Activated gamma-delta T cell (primary cell): ENCODE results near the gene LDLRAD4.

Experiments used
- DNase-seq: peaks from one replicate; lab custom pipeline; 2025; lab: John Stamatoyannopoulos, UW

Gene LDLRAD4

DNA sequence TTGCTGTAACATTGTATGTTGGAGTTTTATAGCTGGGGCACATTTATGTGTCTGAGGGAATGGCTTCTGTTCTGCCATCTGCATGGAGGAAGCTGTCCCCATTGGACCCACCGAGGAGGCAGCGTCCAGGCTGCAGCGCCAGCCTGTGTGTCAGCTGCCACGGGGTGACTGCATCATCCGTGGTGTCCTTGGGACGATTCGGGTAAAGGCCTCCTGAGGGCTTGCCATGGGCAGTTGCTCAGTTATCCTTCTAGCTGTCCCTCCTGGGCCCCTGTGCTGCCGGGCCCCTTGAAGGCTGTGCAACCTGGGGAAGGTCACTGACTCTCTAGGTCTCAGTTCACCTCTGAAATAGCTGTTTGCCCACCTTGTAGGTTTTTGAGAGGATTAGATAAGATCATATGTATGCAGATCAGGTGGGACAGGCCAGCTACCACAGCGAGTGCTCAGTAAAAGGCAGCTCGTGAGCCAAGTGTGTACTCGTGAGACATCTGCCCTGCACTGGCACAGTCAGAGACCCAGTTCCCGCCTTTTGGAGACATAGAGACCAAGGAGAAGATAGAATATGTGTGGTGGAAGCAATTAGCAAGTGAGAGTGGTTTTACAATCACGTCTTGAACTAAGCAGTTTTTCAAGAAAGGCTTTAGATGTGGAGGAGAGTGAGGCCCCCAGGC lies 10.6 kb downstream of the LDLRAD4 start:
- no peak for DNase-seq

DNA sequence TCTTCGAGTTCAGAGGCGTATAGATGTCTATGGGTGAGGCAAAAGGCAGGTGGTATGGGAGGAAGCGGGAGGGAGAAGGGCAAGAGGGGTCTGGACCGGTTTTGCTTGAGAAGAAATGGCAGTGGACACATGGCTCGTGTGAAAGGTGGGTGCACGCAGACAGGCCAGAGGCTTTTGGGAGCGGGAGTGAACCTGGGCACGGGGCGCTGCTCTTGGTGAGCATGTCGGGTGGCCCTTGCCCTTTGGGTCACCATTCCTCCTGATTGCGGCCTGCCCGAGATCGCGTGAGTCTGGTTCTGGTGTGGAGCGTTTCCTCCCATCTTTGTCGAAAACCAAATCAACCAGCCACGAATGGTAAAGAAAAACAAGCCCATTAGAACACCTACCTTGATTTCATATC lies 12.6 kb downstream of the LDLRAD4 start:
- DNase-seq: no peak

DNA sequence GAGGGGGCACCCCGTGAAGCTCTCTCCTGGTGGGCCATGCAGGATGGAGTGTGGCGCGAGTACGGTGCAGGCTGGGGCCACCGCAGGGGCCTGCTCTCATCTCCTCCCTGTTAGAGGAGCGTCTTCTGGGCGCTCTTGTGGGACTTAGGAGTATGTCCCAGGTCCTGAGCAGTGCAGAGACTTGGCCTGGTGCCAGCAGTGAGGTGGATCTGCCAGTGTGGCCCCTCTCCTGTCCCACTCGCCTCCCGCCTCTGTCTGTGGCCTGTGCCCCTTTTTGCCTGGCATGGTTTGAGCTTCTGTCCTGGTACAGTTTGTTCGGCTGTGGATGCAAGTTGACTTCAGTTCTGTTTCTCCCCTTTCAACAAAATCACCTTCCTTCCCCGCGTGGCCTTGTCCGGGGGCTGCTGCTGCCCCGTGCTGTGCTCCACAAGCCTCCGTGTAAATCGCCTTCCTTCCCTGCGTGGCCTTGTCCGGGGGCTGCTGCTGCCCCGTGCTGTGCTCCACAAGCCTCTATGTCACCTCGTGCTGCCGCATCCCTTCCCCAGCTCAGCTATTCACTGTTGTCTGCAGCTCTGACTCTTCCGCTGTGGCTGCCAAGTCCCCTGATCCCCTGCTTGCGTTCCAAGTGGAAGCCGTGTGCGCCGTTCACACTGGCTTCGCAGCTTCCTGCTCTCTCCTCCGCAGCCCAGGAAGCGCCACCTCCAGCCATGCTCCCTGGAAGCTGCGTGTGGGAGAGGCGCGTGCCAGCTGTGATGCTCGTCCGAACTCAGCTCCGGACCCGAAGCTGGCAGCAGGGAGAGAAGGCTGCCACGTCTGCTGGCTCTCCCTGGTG lies 13.7 kb downstream of the LDLRAD4 start:
- DNase-seq: no peak

DNA sequence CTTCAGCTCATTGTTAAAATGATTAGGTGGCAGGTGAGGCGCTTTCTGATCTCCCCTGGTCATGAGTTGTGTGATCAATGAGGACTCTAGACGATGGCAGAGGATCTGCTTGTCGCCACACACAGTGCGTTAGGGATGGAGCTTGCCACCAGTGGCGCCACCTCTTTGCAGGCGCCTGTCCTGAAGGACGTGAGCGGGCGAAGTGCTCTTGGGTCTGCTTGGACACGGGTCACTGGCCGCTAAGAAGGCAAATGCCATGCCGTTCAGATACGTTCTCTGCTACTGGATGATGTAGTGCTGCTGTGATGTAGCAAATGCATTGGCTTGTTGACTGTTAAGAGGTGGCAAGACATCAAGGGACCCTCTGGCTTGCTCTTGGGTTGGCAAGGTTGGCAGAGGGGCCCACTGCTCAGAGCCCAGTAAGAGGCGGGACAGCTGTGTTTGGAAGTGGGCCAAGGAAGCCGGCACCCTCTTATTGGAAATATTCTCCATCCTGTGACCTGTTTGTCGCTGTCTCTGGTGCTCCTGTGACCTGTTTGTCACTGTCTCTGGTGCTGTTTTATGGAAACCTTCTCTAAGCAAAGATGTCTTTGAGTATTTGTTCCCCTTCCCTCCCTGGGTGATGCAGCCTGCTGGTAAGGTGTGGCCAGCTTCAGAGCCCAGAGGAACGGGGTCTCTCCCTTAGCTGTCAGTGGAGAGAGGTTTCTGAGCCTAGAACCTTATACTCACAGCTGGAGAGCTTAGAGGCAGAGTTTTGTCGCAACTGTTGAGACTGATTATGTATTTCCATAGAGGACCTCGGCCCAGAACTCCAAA lies 14.6 kb downstream of the LDLRAD4 start:
- DNase-seq: no peak

DNA sequence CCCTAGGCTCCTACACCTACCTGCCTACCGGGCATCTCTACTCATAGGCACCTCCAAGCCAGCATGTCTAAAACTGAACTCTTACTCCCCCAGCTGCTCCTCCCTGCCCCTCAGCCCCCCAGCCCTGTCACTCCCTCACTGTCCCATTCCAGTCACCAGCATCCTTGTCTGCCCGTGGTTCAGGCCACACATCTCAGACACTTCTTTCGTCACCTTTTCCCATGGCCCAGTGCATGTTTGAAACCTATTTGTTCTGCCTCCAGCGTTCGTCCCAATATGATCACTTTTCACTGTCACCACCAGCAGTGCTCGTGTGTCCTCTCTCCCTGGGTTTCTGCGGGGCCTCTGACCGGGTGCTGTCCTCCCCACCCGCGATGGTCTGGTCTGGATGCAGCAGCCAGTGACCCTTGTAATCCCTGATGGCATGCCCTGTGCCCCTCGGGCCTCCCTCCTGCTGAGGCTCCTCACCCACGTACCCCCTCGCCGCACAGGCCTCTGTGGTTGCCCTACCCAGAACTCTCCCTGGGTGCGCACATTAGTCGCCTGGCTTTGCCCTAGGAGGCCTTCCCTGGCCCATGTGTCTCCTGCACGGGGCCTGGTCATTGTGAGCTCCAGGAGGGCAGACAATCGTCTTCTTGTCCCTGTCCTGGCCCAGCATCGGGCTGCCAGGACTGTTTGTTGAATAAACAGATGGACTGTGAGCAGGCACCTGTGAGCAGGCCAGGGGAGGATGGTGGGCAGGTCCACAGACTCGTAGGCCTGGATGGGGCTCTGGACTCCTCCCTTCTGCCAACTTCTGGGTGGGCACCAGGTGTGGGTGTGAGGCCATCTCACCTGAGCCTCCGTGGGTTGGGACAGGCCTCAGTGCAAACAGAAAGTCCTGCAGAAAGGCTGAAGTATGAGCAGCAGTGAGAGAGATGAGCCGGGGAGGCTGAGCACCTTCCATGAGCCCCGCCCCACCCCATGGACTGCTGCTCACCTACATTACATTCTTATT lies 15.5 kb downstream of the LDLRAD4 start:
- DNase-seq: no peak

DNA sequence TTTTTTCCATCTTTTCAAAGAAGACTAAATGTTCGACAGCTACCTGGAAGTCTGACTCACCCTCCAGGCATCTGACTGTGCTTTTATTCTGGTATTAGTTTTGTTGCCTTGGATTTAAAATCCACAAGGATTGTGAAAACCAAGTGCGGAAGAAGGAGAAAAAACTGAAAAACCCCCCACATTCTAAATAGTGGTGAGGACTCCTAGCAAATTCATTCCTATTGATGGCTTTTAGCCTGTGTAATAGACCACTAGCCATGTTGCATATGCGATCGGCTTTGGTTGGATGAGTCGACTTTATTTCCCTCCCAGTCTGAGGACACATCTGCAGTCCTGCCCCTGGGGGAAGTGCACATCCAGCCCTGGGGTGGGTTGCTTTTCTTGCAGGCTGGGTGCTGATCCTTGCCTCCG lies 16.9 kb downstream of the LDLRAD4 start:
- no peak for DNase-seq

DNA sequence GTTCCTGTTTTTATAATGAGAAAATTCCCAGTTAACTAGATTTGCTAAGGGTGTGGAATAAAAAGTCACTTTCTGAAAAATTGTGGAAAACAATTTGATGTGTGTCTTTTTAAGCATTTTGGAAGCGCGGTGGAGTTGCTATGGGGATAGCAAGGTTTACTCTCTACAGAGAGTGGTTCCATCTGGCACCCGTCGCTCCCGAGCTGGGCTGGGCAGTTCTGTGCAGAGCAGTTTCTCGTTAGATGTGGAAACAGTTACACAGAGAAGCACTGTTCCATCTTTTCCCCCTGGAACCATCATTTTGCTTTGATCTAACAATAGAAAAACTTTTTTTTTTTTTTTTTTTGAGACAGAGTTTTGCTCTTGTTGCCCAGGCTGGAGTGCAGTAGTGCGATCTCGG lies 17.4 kb downstream of the LDLRAD4 start:
- no peak for DNase-seq

DNA sequence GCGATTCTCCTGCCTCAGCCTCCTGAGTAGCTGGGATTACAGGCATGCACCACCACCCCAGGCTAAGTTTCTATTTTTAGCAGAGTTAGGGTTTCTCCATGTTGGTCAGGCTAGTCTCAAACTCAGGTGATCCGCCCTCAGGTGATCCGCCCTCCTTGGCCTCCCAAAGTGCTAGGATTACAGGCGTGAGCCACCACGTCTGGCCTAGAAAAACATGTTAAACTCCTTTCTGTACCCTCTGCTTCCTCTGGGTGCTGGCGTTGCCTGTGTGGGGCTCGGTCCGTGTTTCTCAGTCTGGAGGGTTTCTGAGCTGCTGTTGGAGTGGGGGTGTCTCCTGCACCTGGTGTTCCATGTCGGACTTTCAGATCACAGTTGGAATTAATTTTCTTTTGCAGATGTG lies 17.9 kb downstream of the LDLRAD4 start:
- no peak for DNase-seq

DNA sequence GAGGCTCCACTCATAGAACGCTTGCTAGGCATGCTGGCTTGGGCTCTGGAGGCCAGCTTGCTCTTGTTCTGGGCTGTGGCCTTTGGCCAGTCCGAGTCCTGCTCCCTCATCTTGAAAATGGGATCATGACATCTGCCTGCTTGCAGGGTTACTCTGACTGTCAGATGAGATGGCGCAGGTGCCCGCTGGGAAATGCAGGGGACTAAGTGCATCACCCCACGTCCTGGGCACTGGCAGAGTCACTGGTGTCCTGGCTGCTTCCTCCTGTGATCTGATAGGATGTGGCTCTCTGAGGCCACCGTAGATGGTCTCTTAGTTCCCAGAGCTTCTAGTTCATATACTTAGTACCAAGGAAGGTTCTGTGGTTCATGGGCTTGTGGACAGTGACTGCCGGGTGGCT lies 18.5 kb downstream of the LDLRAD4 start:
- DNase-seq: no peak

DNA sequence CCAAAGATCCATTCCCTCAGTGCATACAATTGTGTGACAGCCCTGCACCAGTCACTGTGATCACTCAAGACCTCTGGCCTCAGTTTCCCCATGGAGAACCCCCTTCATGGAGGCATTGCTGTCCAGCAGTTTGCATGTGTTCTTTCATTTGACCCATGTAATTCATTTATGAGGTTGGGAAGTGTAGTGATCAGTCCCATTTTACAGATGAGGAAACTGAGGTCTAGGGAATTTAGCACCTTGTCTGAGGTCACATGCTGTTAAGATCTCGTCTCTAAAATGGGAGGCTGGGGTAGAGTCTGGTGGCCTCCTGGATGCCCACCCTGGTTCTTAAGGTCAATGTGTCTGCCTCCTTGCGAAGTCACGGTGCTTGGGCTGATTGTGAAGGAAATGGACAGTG lies 19.1 kb downstream of the LDLRAD4 start:
- no peak for DNase-seq

DNA sequence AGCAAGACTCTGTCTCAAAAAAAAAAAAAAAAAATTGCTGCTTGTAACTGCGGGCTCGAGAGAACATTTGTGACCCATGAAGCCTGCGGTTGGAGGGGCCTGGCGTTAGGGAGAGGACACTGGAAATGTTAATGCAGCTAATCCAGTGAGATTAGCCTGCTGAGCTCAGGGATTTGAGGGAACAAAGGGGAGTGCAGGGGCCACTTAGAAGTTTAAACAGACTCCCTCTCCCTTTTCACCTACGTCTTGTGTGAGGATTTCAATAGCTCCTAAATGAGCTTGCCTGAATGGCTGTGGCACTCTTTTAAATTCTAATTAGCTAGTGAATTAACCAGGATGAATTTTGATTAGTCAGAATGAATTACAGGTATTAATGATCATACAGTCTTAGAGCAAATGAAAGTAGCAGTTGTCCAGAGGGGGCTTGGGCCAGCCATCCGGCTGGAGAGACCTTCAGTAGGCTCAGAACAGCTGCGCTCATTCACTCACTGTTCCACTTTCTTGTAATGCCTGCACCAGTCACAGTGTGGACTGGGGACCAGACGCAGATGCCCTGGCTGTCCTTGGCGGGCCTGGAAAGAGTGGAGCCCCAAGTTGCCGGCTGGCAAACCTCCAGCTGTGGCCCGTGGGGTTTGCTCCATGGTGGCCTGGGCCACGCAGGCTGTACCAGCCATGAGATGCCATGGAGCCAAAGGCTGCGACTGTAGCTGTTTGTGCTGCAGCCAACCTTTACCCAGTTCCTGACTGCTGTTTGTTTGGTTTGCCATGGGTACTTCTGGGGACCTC lies 20.8 kb downstream of the LDLRAD4 start:
- no peak for DNase-seq

DNA sequence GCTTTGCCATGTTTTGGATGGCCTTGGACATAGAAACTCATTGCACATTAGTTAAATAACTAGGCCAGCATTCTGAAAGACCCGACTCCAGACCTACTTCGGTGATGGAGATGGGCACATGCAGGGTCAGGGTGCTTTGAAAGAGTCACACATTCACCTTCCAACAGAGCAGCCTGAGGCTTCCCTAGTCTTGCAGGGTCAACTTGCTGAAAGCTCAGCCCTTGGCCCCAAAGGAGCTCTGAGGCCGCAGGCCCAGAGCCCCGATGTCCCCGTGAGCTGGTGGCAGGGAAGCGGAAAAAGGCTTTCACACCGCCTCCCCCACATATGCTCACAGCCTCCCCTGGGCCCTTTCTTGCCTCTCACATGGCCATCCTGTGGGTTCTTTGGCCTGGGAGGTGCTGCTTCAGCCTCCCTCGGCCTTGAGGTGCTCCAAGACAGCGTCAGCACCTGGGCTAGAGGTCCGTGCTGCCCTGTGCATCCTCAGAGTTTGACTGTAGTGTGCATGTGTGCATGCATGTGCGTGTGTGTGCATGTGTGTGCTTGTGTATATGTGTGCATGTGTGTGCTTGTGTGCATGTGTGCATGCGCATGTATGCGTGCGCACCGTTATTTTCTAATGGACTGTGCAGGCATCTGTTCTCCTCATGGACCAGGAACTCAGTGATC lies 21.6 kb downstream of the LDLRAD4 start:
- no peak for DNase-seq

DNA sequence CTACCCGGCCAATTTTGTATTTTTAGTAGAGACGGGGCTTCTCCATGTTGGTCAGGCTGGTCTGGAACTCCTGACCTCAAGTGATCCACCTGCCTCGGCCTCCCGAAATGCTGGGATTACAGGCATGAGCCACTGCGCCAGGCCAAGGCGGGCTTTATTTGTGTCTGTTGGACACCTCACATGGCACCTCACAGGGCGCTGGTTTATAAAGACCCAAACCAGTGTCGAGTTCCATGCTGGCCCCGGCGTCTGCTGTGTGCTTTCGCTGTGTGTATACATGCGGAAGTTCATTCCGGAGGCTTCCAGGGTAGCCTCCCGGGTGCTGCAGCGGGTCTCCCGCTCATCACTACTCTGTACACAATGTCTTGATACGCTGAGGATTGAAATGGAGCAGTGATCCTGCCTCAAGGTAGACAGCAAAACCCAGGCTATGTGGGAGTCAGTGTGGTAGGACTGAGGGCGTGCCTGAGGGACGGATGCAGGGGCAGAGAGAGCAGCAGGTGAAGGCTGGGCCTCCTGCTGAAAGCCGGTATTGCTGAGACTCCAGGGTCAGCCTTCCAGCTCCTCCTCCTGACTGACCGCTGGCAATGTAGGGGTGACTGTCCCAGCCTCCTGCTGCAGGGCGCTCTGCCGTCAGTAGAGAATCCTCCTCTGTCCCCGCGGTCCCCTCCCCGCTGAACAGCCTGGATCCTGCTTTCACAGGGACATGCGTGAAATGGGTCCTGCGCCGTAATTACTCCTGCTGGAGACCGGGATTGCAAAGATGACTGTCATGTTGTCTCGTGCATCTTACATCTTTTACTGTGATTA lies 22.7 kb downstream of the LDLRAD4 start:
- DNase-seq: no peak

DNA sequence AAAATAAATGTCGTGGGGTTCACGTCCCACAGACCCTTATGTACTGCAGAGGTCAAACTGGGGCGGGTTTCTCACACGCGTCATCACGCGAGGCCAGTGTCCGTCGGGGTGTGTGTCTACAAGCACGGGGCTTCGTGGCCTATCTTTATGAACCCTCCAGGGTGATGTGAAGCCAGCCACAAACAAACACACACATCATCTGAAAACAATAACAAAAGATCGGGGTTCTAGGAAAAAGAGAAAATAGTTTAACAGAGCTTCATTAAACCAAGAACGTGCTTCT lies 23.3 kb downstream of the LDLRAD4 start:
- no peak for DNase-seq

DNA sequence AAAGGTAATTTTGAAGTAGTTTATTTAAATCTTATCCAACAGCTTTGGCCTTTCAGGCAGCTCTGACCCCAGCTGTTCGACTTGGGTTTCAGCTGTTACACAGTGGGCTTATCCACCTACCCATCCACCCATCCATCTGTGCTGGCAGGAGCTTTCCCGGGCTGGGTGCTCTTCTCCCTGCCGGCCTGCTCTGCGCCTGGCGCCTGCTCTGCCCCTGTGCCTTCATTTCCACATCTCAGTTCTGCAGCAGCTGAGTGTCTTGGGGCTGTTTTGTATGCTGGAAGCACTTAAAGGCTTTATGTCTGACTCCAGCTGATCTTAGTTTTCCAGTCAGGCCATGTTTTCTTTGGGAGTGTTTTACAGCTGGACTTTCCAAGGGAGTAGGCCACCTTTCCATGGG lies 24.2 kb downstream of the LDLRAD4 start:
- DNase-seq: no peak

DNA sequence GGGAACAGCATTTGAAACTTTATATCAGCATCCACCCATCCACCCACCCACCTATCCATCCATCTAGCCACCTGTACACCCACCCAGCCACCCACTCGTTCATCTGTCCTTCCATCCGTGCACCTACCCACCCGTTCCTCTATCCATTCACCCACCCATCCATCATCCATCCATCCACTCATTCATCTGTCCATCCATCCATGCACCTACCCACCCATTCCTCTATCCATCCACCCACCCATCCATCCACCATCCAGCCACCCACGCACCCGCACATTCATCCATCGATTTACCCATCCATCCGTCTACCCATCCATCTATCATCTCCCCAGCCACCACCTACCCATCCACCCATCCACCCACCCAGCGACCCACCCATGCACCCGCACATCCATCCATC lies 24.8 kb downstream of the LDLRAD4 start:
- DNase-seq: no peak

DNA sequence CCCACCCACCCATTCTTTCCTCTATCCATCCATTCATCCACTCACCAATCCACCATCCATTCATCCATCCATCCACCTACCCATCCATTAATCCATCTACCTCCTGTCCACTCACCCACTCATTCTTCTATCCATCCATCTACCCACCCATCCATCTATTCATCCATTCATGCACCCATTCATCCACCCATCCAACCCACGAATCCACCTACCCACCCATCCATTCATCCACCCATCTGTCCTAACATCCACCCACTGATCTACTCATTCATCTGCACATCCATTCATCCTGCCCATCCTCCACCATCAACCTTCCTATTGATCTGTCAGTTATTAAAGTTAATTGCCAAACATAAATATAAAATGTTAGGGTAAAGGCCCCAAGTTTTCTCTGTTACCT lies 25.6 kb downstream of the LDLRAD4 start:
- DNase-seq: no peak

DNA sequence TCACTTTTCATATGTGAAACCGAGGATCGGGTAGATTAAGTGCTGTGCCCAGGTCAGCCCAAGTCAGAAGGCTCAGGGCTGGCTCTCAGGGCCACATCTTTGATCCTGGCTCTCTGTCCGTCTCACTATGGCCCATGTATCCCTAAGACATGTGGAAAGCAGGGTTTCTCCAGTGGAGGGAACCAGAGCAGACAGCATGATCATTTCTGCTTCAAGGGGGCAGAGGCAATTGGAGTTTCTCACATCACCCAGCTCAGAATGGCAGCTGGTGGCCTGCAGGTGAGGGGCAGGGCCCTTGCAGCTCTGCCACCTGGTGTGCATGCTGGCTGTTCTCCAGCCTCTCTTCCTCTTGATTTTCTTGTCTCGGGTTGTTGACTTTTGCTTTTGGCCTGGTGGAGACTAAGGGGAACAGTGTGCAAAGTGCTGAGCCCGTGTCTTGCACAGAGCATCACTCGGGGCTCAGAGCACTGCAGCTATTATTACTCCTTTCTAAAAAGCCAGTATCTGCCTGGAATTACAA lies 27.0 kb downstream of the LDLRAD4 start:
- DNase-seq: no peak

DNA sequence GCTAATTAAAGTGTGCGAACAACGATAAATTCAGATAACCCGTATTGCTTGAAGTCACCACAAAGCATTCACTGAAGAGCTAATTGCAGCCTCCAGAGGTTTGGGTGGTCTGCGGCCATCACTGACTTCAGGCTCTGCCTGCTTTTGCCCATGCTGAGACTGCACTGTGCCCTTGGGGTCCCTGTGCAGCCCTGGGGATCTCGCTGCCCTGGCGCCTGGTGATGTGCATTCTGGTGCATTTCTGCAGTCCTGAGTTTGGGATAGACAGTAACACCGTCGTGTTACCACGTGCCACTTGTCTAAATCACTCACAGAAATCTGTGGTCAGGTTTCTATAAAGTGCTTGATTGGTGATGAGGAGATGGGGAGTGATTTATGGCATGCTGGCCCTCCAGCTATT lies 27.6 kb downstream of the LDLRAD4 start:
- no peak for DNase-seq
